Aorta (tissue), 5 donors: Measurements from ENCODE around the gene P2RY6. TPM values are rescaled to one million over a fixed set of nuclear protein-coding genes. Genes with fewer than 3 reads are reported as not detected.

Source experiments
- ATAC-seq: fragments of 200-7000 bp; cut with Tn5 transposase; one replicate; pipeline ENCODE4 v1.9.1; 2022; ENCODE audit warnings: moderate library complexity; ENCODE audit not compliant: low FRiP score
- DNase-seq, 2 donors: peaks; one replicate each; pipeline ENCODE4 v3.0.0-alpha.2; 2020
- H3K27ac ChIP-seq, 2 donors: one replicate each; pipeline ENCODE4 v1.5.1; 2013; ENCODE audit warnings: low read length in 2 of 2, mild to moderate bottlenecking in 2 of 2, moderate library complexity in 2 of 2, control low read depth in 1 of 2, inconsistent platforms in 1 of 2, low read depth in 1 of 2
- H3K27me3 ChIP-seq, 2 donors: one replicate each; pipeline ENCODE4 v1.6.1; 2013; ENCODE audit warnings: control low read depth in 1 of 2, low read length in 1 of 2, mild to moderate bottlenecking in 1 of 2, moderate library complexity in 1 of 2; ENCODE audit not compliant: insufficient read depth in 2 of 2, control insufficient read depth in 1 of 2
- H3K36me3 ChIP-seq, 2 donors: one replicate each; pipeline ENCODE4 v1.6.1; 2013; ENCODE audit warnings: control low read depth in 1 of 2, low read length in 1 of 2, mild to moderate bottlenecking in 1 of 2; ENCODE audit not compliant: insufficient read depth in 2 of 2, control insufficient read depth in 1 of 2
- H3K4me1 ChIP-seq, 2 donors: one replicate each; pipeline ENCODE4 v1.6.1; 2013; ENCODE audit warnings: low read length in 2 of 2, control low read depth in 1 of 2, mild to moderate bottlenecking in 1 of 2, moderate library complexity in 1 of 2; ENCODE audit not compliant: insufficient read depth in 2 of 2, control insufficient read depth in 1 of 2
- H3K4me3 ChIP-seq, 2 donors: one replicate each; pipeline ENCODE4 v1.5.1; 2013; ENCODE audit warnings: low read length in 2 of 2, control low read depth in 1 of 2, mild to moderate bottlenecking in 1 of 2
- H3K9me3 ChIP-seq: one replicate; pipeline ENCODE4 v1.6.1; 2013; ENCODE audit warnings: mild to moderate bottlenecking, low read length; ENCODE audit not compliant: control insufficient read depth
- WGBS, 2 donors: extraction: QIAGEN DNeasy Blood & Tissue Kit; methylation state at CpG; one replicate each; pipeline ENCODE4 v1.1.7; 2013; 5-methylcytosine and 5-hydroxymethylcytosine counted together
- intact Hi-C, 2 donors: fragments of 100-400 bp; cut with DNase I; formaldehyde crosslinking; loops; one replicate each; pipeline versions ENCODE4 v1.14.2 to v1.15.0; 2022
- polyA plus RNA-seq, 2 donors: library from polyadenylated mRNA; stranded (reverse); fragments of 200-250 nt; gene quantifications; one replicate each; pipeline ENCODE4 v1.2.3, GENCODE V29; 2013
- total RNA-seq, 2 donors: library from RNA; stranded (reverse); fragmentation: NEBNext Ultra II Directional; extraction: Animal tissue kit (Norgen Biotek cat#: 25700); gene quantifications; one replicate each; pipeline ENCODE4 v1.2.1, GENCODE V29; 2021
- donor health status: healthy with polysubstance abuse.
- donor health status: Bipolar disorder and iron deficiency.
- donor health status: DM: no; HTN: no; CAD: no.
- donor health status: DM: no; HTN: no; CAD: no.
- donor health status: DM: yes; HTN: yes; CAD: no.

The P2RY6 gene
- total and polyA plus RNA-seq, 4 donors = 2.5 to 12.0 (median 5.2) TPM

GRCh38 chr11:73325036-73325981, 53.2 kb downstream of the P2RY6 start:
- intact Hi-C loops = no loop called here
- ATAC-seq = peak; percentile 69
- peaks cover 4 to 12% of the 10 kb centered on the region in 2 donors for H3K4me1 ChIP-seq
- peak; percentile 86 to 93 for DNase-seq
- H3K9me3 ChIP-seq = no peaks in the 10 kb centered on the region
- H3K27me3 ChIP-seq = no peaks in the 10 kb centered on the region
- H3K36me3 ChIP-seq = no peaks in the 10 kb centered on the region
- H3K4me3 ChIP-seq = no peak overlapping the region
- H3K27ac ChIP-seq = peak overlapping the region; percentile 94 to 99
- 9 to 12% methylated on average over 13 of the region's 13 CpGs for WGBS, 2 donors

- H3K4me1 ChIP-seq = peaks cover 0 to 26% of the 10 kb centered on the region in 2 donors
- H3K36me3 ChIP-seq = no peaks in the 10 kb centered on the region
- ATAC-seq (no peak), DNase-seq (no peak)
- WGBS, 2 donors = 14 to 20% methylated on average over 10 of the region's 10 CpGs
- H3K27me3 ChIP-seq = no peaks in the 10 kb centered on the region
- no peak overlapping the region for H3K4me3 ChIP-seq
- intact Hi-C loops = no loop called here
- no peaks in the 10 kb centered on the region for H3K9me3 ChIP-seq
- peak overlapping the region; percentile 41 to 94 for H3K27ac ChIP-seq
Measured at GRCh38 chr11:73326929-73327811, 55.0 kb downstream of the P2RY6 start.

- DNase-seq (no peak), ATAC-seq (no peak)
- WGBS, 2 donors = 41 to 49% methylated on average over 4 of the region's 4 CpGs
- Histone ChIP-seq H3K27ac (peak overlapping the region; percentile 37 to 71), H3K36me3 (no peaks in the 10 kb centered on the region), H3K27me3 (no peaks in the 10 kb centered on the region), H3K4me3 (no peak overlapping the region), H3K4me1 (peaks cover 0 to 26% of the 10 kb centered on the region in 2 donors), H3K9me3 (no peaks in the 10 kb centered on the region)
- intact Hi-C loops = no loop called here
Measured at GRCh38 chr11:73327812-73328364, 55.8 kb downstream of the P2RY6 start.

GRCh38 chr11:73330569-73331093, 58.5 kb downstream of the P2RY6 start:
- no peak for DNase-seq
- no peak for ATAC-seq
- Histone ChIP-seq H3K27ac (peak overlapping the region; percentile 49 to 72), H3K4me3 (no peak overlapping the region), H3K36me3 (no peaks in the 10 kb centered on the region), H3K27me3 (no peaks in the 10 kb centered on the region), H3K9me3 (no peaks in the 10 kb centered on the region), H3K4me1 (peaks cover 0 to 20% of the 10 kb centered on the region in 2 donors)
- intact Hi-C loops = no loop called here
- 3 to 9% methylated on average over 3 of the region's 3 CpGs for WGBS, 2 donors

GRCh38 chr11:73331138-73331916, 59.2 kb downstream of the P2RY6 start:
- WGBS, 2 donors = 4 to 6% methylated on average over 4 of the region's 4 CpGs
- Histone ChIP-seq H3K36me3 (no peaks in the 10 kb centered on the region), H3K27me3 (no peaks in the 10 kb centered on the region), H3K9me3 (no peaks in the 10 kb centered on the region), H3K4me1 (peaks cover 0 to 20% of the 10 kb centered on the region in 2 donors), H3K4me3 (no peak overlapping the region), H3K27ac (peak overlapping the region; percentile 38 to 49)
- intact Hi-C loops = no loop called here
- ATAC-seq = peak; percentile 16
- peak in 1 of 2 donors; percentile 65 for DNase-seq

GRCh38 chr11:73333173-73333572, 61.0 kb downstream of the P2RY6 start:
- H3K4me1 ChIP-seq = peaks cover 0 to 17% of the 10 kb centered on the region in 2 donors
- ATAC-seq = no peak
- no peaks in the 10 kb centered on the region for H3K27me3 ChIP-seq
- intact Hi-C loops = no loop called here
- no peak overlapping the region for H3K4me3 ChIP-seq
- no peaks in the 10 kb centered on the region for H3K36me3 ChIP-seq
- peak overlapping the region in 1 of 2 donors; percentile 70 for H3K27ac ChIP-seq
- no peaks in the 10 kb centered on the region for H3K9me3 ChIP-seq
- DNase-seq = no peak
- 64 to 68% methylated on average over 11 of the region's 11 CpGs for WGBS, 2 donors

- Histone ChIP-seq H3K4me1 (peaks cover 0 to 14% of the 10 kb centered on the region in 2 donors), H3K9me3 (no peaks in the 10 kb centered on the region), H3K27me3 (no peaks in the 10 kb centered on the region), H3K36me3 (no peaks in the 10 kb centered on the region), H3K4me3 (no peak overlapping the region), H3K27ac (peak overlapping the region; percentile 11 to 70)
- WGBS, 2 donors = 22 to 27% methylated on average over 4 of the region's 4 CpGs
- no peak for ATAC-seq
- DNase-seq = no peak
- intact Hi-C loops = no loop called here
Measured at GRCh38 chr11:73333640-73334383, 61.7 kb downstream of the P2RY6 start.
